Activated CD8-positive, alpha-beta T cell treated with anti-CD3 and anti-CD28 coated beads for 36 hours (primary cell): Measurements from ENCODE around the gene RAB3C. TPM values are rescaled to one million over a fixed set of nuclear protein-coding genes. Genes with fewer than 3 reads are reported as not detected.
"Not testable (repeated sequence)": the region's sequence is repeated elsewhere in the genome, so short reads cannot be mapped to it uniquely, and the experiment has no call there.

Experiments used
- ATAC-seq: fragments of 200-7000 bp; cut with Tn5 transposase; one replicate; pipeline ENCODE4 v1.10.0; 2021; ENCODE audit warnings: mild to moderate bottlenecking, moderate library complexity
- CTCF ChIA-PET: fragments of 350-600 bp; sonication (Branson Sonifier 250); formaldehyde crosslinking; loops from one replicate; lab custom pipeline; 2021; ENCODE audit warnings: antibody characterized with exemption; lab: Charles Lee
- POLR2A ChIA-PET: fragments of 350-600 bp; sonication (Branson Sonifier 250); formaldehyde crosslinking; loops from one replicate; lab custom pipeline; 2021; ENCODE audit warnings: antibody characterized with exemption; lab: Charles Lee
- DNase-seq: peaks from one replicate; pipeline ENCODE4 v3.0.0-alpha.2; 2020
- H3K27ac Mint-ChIP-seq: one replicate; pipeline ENCODE4 v1.8.0; 2021; ENCODE audit warnings: mild to moderate bottlenecking, mixed read lengths
- H3K27me3 Mint-ChIP-seq: one replicate; pipeline ENCODE4 v1.8.0; 2021; ENCODE audit warnings: mixed read lengths
- H3K36me3 Mint-ChIP-seq: one replicate; pipeline ENCODE4 v1.8.0; 2021; ENCODE audit warnings: low read depth, mixed read lengths
- H3K4me1 Mint-ChIP-seq: one replicate; pipeline ENCODE4 v1.8.0; 2021; ENCODE audit warnings: low read depth, mixed read lengths
- H3K4me3 Mint-ChIP-seq: one replicate; pipeline ENCODE4 v1.8.0; 2021; ENCODE audit warnings: mild to moderate bottlenecking, moderate library complexity, mixed read lengths
- H3K9me3 Mint-ChIP-seq: one replicate; pipeline ENCODE4 v1.8.0; 2021; ENCODE audit warnings: mixed read lengths
- intact Hi-C: fragments of 100-400 bp; cut with micrococcal nuclease; formaldehyde crosslinking; loops from one replicate; pipeline ENCODE4 v1.10.0; 2022
- total RNA-seq, 2 experiments: library from RNA; stranded (reverse); gene quantifications; one replicate each; pipeline ENCODE4 v1.2.3, GENCODE V29; 2021
- TF ChIP-seq, protein P1 (sequence below): fragments of 200-600 bp; IDR thresholded peaks from one replicate; pipeline ENCODE4 v1.8.0; 2022; ENCODE audit warnings: antibody characterized with exemption, mild to moderate bottlenecking

The RAB3C gene
- total RNA-seq, 2 experiments from 2014 or later: not detected

- TF ChIP-seq, protein P1, sequence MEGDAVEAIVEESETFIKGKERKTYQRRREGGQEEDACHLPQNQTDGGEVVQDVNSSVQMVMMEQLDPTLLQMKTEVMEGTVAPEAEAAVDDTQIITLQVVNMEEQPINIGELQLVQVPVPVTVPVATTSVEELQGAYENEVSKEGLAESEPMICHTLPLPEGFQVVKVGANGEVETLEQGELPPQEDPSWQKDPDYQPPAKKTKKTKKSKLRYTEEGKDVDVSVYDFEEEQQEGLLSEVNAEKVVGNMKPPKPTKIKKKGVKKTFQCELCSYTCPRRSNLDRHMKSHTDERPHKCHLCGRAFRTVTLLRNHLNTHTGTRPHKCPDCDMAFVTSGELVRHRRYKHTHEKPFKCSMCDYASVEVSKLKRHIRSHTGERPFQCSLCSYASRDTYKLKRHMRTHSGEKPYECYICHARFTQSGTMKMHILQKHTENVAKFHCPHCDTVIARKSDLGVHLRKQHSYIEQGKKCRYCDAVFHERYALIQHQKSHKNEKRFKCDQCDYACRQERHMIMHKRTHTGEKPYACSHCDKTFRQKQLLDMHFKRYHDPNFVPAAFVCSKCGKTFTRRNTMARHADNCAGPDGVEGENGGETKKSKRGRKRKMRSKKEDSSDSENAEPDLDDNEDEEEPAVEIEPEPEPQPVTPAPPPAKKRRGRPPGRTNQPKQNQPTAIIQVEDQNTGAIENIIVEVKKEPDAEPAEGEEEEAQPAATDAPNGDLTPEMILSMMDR: no peak
- CTCF ChIA-PET: no interaction called here
- ATAC-seq: no peak
- no peak for DNase-seq
- no peak overlapping the region for H3K4me3 Mint-ChIP-seq
- H3K9me3 Mint-ChIP-seq: no peaks in the 10 kb centered on the region
- no peaks in the 10 kb centered on the region for H3K27me3 Mint-ChIP-seq
- no peaks in the 10 kb centered on the region for H3K36me3 Mint-ChIP-seq
- no peak overlapping the region for H3K27ac Mint-ChIP-seq
- intact Hi-C loops: no loop called here
- H3K4me1 Mint-ChIP-seq: no peaks in the 10 kb centered on the region
- POLR2A ChIA-PET: no interaction called here
Observed at GRCh38 chr5:58687079-58687478, 104.2 kb downstream of the RAB3C start.

GRCh38 chr5:58687595-58687994, 104.7 kb downstream of the RAB3C start:
- no peak for ATAC-seq
- DNase-seq: no peak
- Mint-ChIP-seq H3K36me3 (no peaks in the 10 kb centered on the region), H3K4me3 (no peak overlapping the region), H3K27me3 (no peaks in the 10 kb centered on the region), H3K9me3 (no peaks in the 10 kb centered on the region), H3K4me1 (no peaks in the 10 kb centered on the region), H3K27ac (no peak overlapping the region)
- TF ChIP-seq, protein P1: no peak
- intact Hi-C loops: no loop called here
- ChIA-PET CTCF (no interaction called here), POLR2A (no interaction called here)

- H3K36me3 Mint-ChIP-seq, H3K27me3 Mint-ChIP-seq, POLR2A ChIA-PET, ATAC-seq, H3K4me1 Mint-ChIP-seq, intact Hi-C loops, DNase-seq, H3K27ac Mint-ChIP-seq, CTCF ChIA-PET, H3K4me3 Mint-ChIP-seq: not testable (repeated sequence)
- peaks cover 21% of the 10 kb centered on the region for H3K9me3 Mint-ChIP-seq
Observed at GRCh38 chr5:58699088-58699761, 116.3 kb downstream of the RAB3C start.

- POLR2A ChIA-PET: no interaction called here
Observed at GRCh38 chr5:58699762-58700118, 116.9 kb downstream of the RAB3C start.

GRCh38 chr5:58703925-58704555, 121.2 kb downstream of the RAB3C start:
- TF ChIP-seq, protein P1: no peak

More at GRCh38 chr5:58699762-58700118, 116.9 kb downstream of the RAB3C start:
- TF ChIP-seq, protein P1: no peak
- Mint-ChIP-seq H3K27me3 (peaks cover 2% of the 10 kb centered on the region), H3K4me3 (no peak overlapping the region), H3K27ac (no peak overlapping the region), H3K4me1 (no peaks in the 10 kb centered on the region), H3K9me3 (peaks cover 20% of the 10 kb centered on the region), H3K36me3 (no peaks in the 10 kb centered on the region)
- CTCF ChIA-PET: no interaction called here
- intact Hi-C loops: no loop called here
- DNase-seq: no peak
- no peak for ATAC-seq

More at GRCh38 chr5:58703925-58704555, 121.2 kb downstream of the RAB3C start:
- Mint-ChIP-seq H3K9me3 (no peaks in the 10 kb centered on the region), H3K27ac (no peak overlapping the region), H3K4me3 (no peak overlapping the region), H3K4me1 (no peaks in the 10 kb centered on the region), H3K27me3 (peaks cover 2% of the 10 kb centered on the region), H3K36me3 (no peaks in the 10 kb centered on the region)
- DNase-seq: no peak
- ChIA-PET CTCF (no interaction called here), POLR2A (interaction anchor here (0.5 kb wide), 1 partner anchor 173 kb away, joined by 3 read pairs; no protein-coding TSS in a partner anchor)
- intact Hi-C loops: no loop called here
- no peak for ATAC-seq
